T-cell (primary cell): ENCODE data around the gene MOK. TPM values are rescaled to one million over a fixed set of nuclear protein-coding genes. Genes with fewer than 3 reads are reported as not detected.

Source experiments
- ATAC-seq, 4 experiments: fragments of 200-7000 bp in 3 of 4; fragments of 150-1000 bp in 1 of 4; cut with Tn5 transposase; replicated peaks in 1 of 4; 1 replicate in 3 of 4; 2 replicates in 1 of 4; pipeline ENCODE4 v1.10.0; 2021; ENCODE audit warnings: moderate library complexity in 3 of 4, mild to moderate bottlenecking in 2 of 4, moderate number of reproducible peaks in 1 of 4
- CTCF ChIA-PET, 2 donors: fragments of 300-600 bp; sonication (Branson Sonifier 250); formaldehyde crosslinking; loops; one replicate each; lab custom pipeline; 2022; ENCODE audit warnings: antibody characterized with exemption in 2 of 2; lab: Charles Lee
- POLR2A ChIA-PET, 2 donors: fragments of 300-600 bp; sonication (Branson Sonifier 250); formaldehyde crosslinking; loops; one replicate each; lab custom pipeline; 2022; ENCODE audit warnings: antibody characterized with exemption in 2 of 2; lab: Charles Lee
- DNase-seq, 35 experiments: peaks; one replicate each; pipeline versions ENCODE4 v3.0.0 to v3.0.0-alpha.2; 2013 to 2023
- H3K27ac ChIP-seq: one replicate; pipeline ENCODE4 v1.5.1; 2013; ENCODE audit warnings: low read length
- H3K27me3 ChIP-seq, 2 experiments: replicated peaks in 1 of 2; 1 replicate in 1 of 2; 2 replicates in 1 of 2; pipeline versions ENCODE4 v1.6.1 to v1.7.0; 2013; ENCODE audit warnings: low read length in 1 of 2, mixed read lengths in 1 of 2; ENCODE audit not compliant: control insufficient read depth in 2 of 2, insufficient read depth in 2 of 2; ENCODE audit errors: extremely low read depth in 1 of 2
- H3K36me3 ChIP-seq, 2 donors: 1 replicate in 1 of 2; 2 replicates in 1 of 2; pipeline versions ENCODE4 v1.6.1 to v1.7.0; 2013; ENCODE audit warnings: low read length in 1 of 2; ENCODE audit not compliant: control insufficient read depth in 2 of 2, insufficient read depth in 1 of 2; ENCODE audit errors: extremely low read depth in 1 of 2
- H3K4me1 ChIP-seq, 2 experiments: 1 replicate in 1 of 2; 2 replicates in 1 of 2; pipeline versions ENCODE4 v1.6.1 to v1.7.0; 2013; ENCODE audit warnings: low read length in 2 of 2, mixed read lengths in 1 of 2; ENCODE audit not compliant: insufficient read depth in 2 of 2, control insufficient read depth in 1 of 2; ENCODE audit errors: extremely low read depth in 1 of 2
- H3K4me3 ChIP-seq, 2 donors: 1 replicate in 1 of 2; 2 replicates in 1 of 2; pipeline versions ENCODE4 v1.5.1 to v1.7.0; 2013; ENCODE audit warnings: mild to moderate bottlenecking in 2 of 2, low read length in 1 of 2, moderate library complexity in 1 of 2; ENCODE audit not compliant: control insufficient read depth in 1 of 2; ENCODE audit errors: extremely low read depth in 1 of 2
- H3K9me3 ChIP-seq: 2 replicates; pipeline ENCODE4 v1.7.0; 2013
- H3K27ac Mint-ChIP-seq, 2 donors: one replicate each; pipeline ENCODE4 v1.8.0; 2020 to 2021; ENCODE audit warnings: mild to moderate bottlenecking in 2 of 2, mixed read lengths in 2 of 2
- H3K27me3 Mint-ChIP-seq, 2 donors: one replicate each; pipeline ENCODE4 v1.8.0; 2021 to 2022; ENCODE audit warnings: mixed read lengths in 2 of 2
- H3K36me3 Mint-ChIP-seq: one replicate; pipeline ENCODE4 v1.8.0; 2021; ENCODE audit warnings: mixed read lengths
- H3K4me1 Mint-ChIP-seq, 3 donors: one replicate each; pipeline ENCODE4 v1.8.0; 2020 to 2022; ENCODE audit warnings: mixed read lengths in 3 of 3, mild to moderate bottlenecking in 1 of 3
- H3K4me3 Mint-ChIP-seq, 3 donors: one replicate each; pipeline ENCODE4 v1.8.0; 2020 to 2022; ENCODE audit warnings: mild to moderate bottlenecking in 3 of 3, mixed read lengths in 3 of 3, moderate library complexity in 3 of 3
- H3K9me3 Mint-ChIP-seq, 3 donors: one replicate each; pipeline ENCODE4 v1.8.0; 2020 to 2022; ENCODE audit warnings: mixed read lengths in 3 of 3
- WGBS: methylation state at CpG from one replicate; pipeline ENCODE4 v1.1.5; 2013; ENCODE audit warnings: missing lambda C conversion rate; ENCODE audit not compliant: insufficient coverage; 5-methylcytosine and 5-hydroxymethylcytosine counted together
- total RNA-seq, 35 experiments: library from RNA in 6 of 35; stranded (reverse) in 6 of 35; fragments of 120-200 nt in 1 of 35; gene quantifications; one replicate each; pipeline versions ENCODE4 v1.2.1 to v1.2.4 and lab custom pipeline; 2013 to 2026

The MOK gene
- total RNA-seq, 5 donors from 2014 or later (not counting 1 experiment from before 2014, with no cell fraction given): 0.77 to 4.1 (median 1.9) TPM

GRCh38 chr14:102227184-102227964 is 77.6 kb downstream of the MOK start:
- ChIA-PET CTCF (no interaction called here), POLR2A (no interaction called here)
- no peak overlapping the region for H3K4me3 Mint-ChIP-seq
- Histone ChIP-seq H3K36me3 (peaks cover 0 to 4% of the 10 kb centered on the region in 2 donors), H3K27me3 (no peaks in the 10 kb centered on the region), H3K27ac (no peak overlapping the region), H3K4me1 (no peaks in the 10 kb centered on the region), H3K4me3 (no peak overlapping the region), H3K9me3 (no peaks in the 10 kb centered on the region)
- H3K27me3 Mint-ChIP-seq: no peaks in the 10 kb centered on the region
- no peaks in the 10 kb centered on the region for H3K4me1 Mint-ChIP-seq
- peaks cover 4% of the 10 kb centered on the region for H3K36me3 Mint-ChIP-seq
- DNase-seq (no peak), ATAC-seq (no peak)
- H3K27ac Mint-ChIP-seq: no peak overlapping the region
- WGBS: 95% methylated on average over 24 of the region's 28 CpGs
- H3K9me3 Mint-ChIP-seq: no peaks in the 10 kb centered on the region

- Histone ChIP-seq H3K9me3 (no peaks in the 10 kb centered on the region), H3K4me1 (no peaks in the 10 kb centered on the region), H3K36me3 (peaks cover 0 to 4% of the 10 kb centered on the region in 2 donors), H3K27me3 (no peaks in the 10 kb centered on the region), H3K4me3 (no peak overlapping the region), H3K27ac (no peak overlapping the region)
- DNase-seq (no peak), ATAC-seq (no peak)
- H3K4me3 Mint-ChIP-seq: no peak overlapping the region
- 93% methylated on average over 20 of the region's 27 CpGs for WGBS
- H3K9me3 Mint-ChIP-seq: no peaks in the 10 kb centered on the region
- no peaks in the 10 kb centered on the region for H3K27me3 Mint-ChIP-seq
- H3K36me3 Mint-ChIP-seq: peaks cover 4% of the 10 kb centered on the region
- H3K27ac Mint-ChIP-seq: no peak overlapping the region
- ChIA-PET CTCF (no interaction called here), POLR2A (no interaction called here)
- H3K4me1 Mint-ChIP-seq: no peaks in the 10 kb centered on the region
Measured at GRCh38 chr14:102226356-102227125, 78.4 kb downstream of the MOK start.

- no peak overlapping the region for H3K4me3 ChIP-seq
- peaks cover 0 to under 1% (median 0%) of the 10 kb centered on the region in 3 donors for H3K4me1 Mint-ChIP-seq
- ChIA-PET POLR2A (no interaction called here), CTCF (no interaction called here)
- no peaks in the 10 kb centered on the region for H3K4me1 ChIP-seq
- no peaks in the 10 kb centered on the region for H3K27me3 ChIP-seq
- H3K4me3 Mint-ChIP-seq: no peak overlapping the region
- H3K27ac ChIP-seq: no peak overlapping the region
- H3K36me3 Mint-ChIP-seq: peaks cover 4% of the 10 kb centered on the region
- peaks cover 0 to 4% of the 10 kb centered on the region in 2 donors for H3K36me3 ChIP-seq
- DNase-seq (no peak), ATAC-seq (no peak)
- no peaks in the 10 kb centered on the region for H3K27me3 Mint-ChIP-seq
- H3K27ac Mint-ChIP-seq: no peak overlapping the region
- no peaks in the 10 kb centered on the region for H3K9me3 ChIP-seq
- WGBS: 96% methylated on average over 15 of the region's 15 CpGs
- H3K9me3 Mint-ChIP-seq: no peaks in the 10 kb centered on the region
Measured at GRCh38 chr14:102225936-102226335, 79.0 kb downstream of the MOK start.

GRCh38 chr14:102225386-102225785 is 79.6 kb downstream of the MOK start:
- ATAC-seq (no peak), DNase-seq (no peak)
- Mint-ChIP-seq H3K4me3 (no peak overlapping the region), H3K36me3 (peaks cover 4% of the 10 kb centered on the region), H3K4me1 (peaks cover 0 to 2% (median 0%) of the 10 kb centered on the region in 3 donors), H3K27ac (no peak overlapping the region), H3K27me3 (no peaks in the 10 kb centered on the region), H3K9me3 (no peaks in the 10 kb centered on the region)
- Histone ChIP-seq H3K27ac (no peak overlapping the region), H3K9me3 (no peaks in the 10 kb centered on the region), H3K36me3 (peaks cover 0 to 4% of the 10 kb centered on the region in 2 donors), H3K27me3 (no peaks in the 10 kb centered on the region), H3K4me1 (no peaks in the 10 kb centered on the region), H3K4me3 (no peak overlapping the region)
- ChIA-PET POLR2A (no interaction called here), CTCF (no interaction called here)
- WGBS: 100% methylated on average over 5 of the region's 7 CpGs

GRCh38 chr14:102223682-102224081 is 81.3 kb downstream of the MOK start:
- POLR2A ChIA-PET: no interaction called here
- Mint-ChIP-seq H3K4me1 (peaks cover 8 to 9% (median 8%) of the 10 kb centered on the region in 3 donors), H3K27me3 (no peaks in the 10 kb centered on the region), H3K27ac (no peak overlapping the region), H3K36me3 (peaks cover 8% of the 10 kb centered on the region), H3K9me3 (no peaks in the 10 kb centered on the region), H3K4me3 (no peak overlapping the region)
- no peak for ATAC-seq
- Histone ChIP-seq H3K4me3 (no peak overlapping the region), H3K9me3 (no peaks in the 10 kb centered on the region), H3K27me3 (no peaks in the 10 kb centered on the region), H3K36me3 (peaks cover 5 to 11% of the 10 kb centered on the region in 2 donors), H3K4me1 (peaks cover 0 to 10% of the 10 kb centered on the region in 2 experiments), H3K27ac (no peak overlapping the region)
- no peak for DNase-seq
- 83% methylated on average over 5 of the region's 6 CpGs for WGBS
- CTCF ChIA-PET: interaction anchor here in 1 of 2 donors (0.6 kb wide), 1 partner anchor 32 kb away, joined by 3 read pairs; no protein-coding TSS in a partner anchor

GRCh38 chr14:102222751-102223150 is 82.2 kb downstream of the MOK start:
- Histone ChIP-seq H3K9me3 (no peaks in the 10 kb centered on the region), H3K4me3 (no peak overlapping the region), H3K4me1 (peaks cover 0 to 10% of the 10 kb centered on the region in 2 experiments), H3K27ac (no peak overlapping the region), H3K36me3 (peaks cover 5 to 13% of the 10 kb centered on the region in 2 donors), H3K27me3 (no peaks in the 10 kb centered on the region)
- no peaks in the 10 kb centered on the region for H3K27me3 Mint-ChIP-seq
- 98% methylated on average over 14 of the region's 28 CpGs for WGBS
- no peak overlapping the region for H3K27ac Mint-ChIP-seq
- ChIA-PET CTCF (no interaction called here), POLR2A (no interaction called here)
- ATAC-seq (no peak), DNase-seq (no peak)
- peaks cover 8% of the 10 kb centered on the region for H3K36me3 Mint-ChIP-seq
- no peak overlapping the region for H3K4me3 Mint-ChIP-seq
- H3K9me3 Mint-ChIP-seq: no peaks in the 10 kb centered on the region
- H3K4me1 Mint-ChIP-seq: peaks cover 8 to 9% (median 8%) of the 10 kb centered on the region in 3 donors
